Activated CD4-positive, alpha-beta T cell treated with anti-CD3 and anti-CD28 coated beads for 36 hours (primary cell): ENCODE measurements around the gene GULP1. TPM values are rescaled to one million over a fixed set of nuclear protein-coding genes. Genes with fewer than 3 reads are reported as not detected.

Experiments
- ATAC-seq: fragments of 200-7000 bp; cut with Tn5 transposase; one replicate; pipeline ENCODE4 v1.10.0; 2021; ENCODE audit warnings: mild to moderate bottlenecking, moderate library complexity
- CTCF ChIA-PET: fragments of 350-600 bp; sonication (Branson Sonifier 250); formaldehyde crosslinking; loops from one replicate; lab custom pipeline; 2021; ENCODE audit warnings: antibody characterized with exemption; lab: Charles Lee
- POLR2A ChIA-PET: fragments of 350-600 bp; sonication (Branson Sonifier 250); formaldehyde crosslinking; loops from one replicate; lab custom pipeline; 2021; ENCODE audit warnings: antibody characterized with exemption, inconsistent platforms; lab: Charles Lee
- DNase-seq: peaks from one replicate; pipeline ENCODE4 v3.0.0-alpha.2; 2020
- H3K27ac Mint-ChIP-seq: one replicate; pipeline ENCODE4 v1.8.0; 2021; ENCODE audit warnings: mixed read lengths
- H3K27me3 Mint-ChIP-seq: one replicate; pipeline ENCODE4 v1.8.0; 2021; ENCODE audit warnings: mixed read lengths
- H3K36me3 Mint-ChIP-seq: one replicate; pipeline ENCODE4 v1.8.0; 2021; ENCODE audit warnings: low read depth, mixed read lengths
- H3K4me1 Mint-ChIP-seq: one replicate; pipeline ENCODE4 v1.8.0; 2021; ENCODE audit warnings: mixed read lengths
- H3K4me3 Mint-ChIP-seq: one replicate; pipeline ENCODE4 v1.8.0; 2021; ENCODE audit warnings: mild to moderate bottlenecking, moderate library complexity, mixed read lengths
- H3K9me3 Mint-ChIP-seq: one replicate; pipeline ENCODE4 v1.8.0; 2021; ENCODE audit warnings: low read depth, mixed read lengths
- intact Hi-C, 2 experiments: fragments of 100-400 bp; cut with DNase I in 1 of 2; cut with micrococcal nuclease in 1 of 2; formaldehyde crosslinking; loops; one replicate each; pipeline versions ENCODE4 v1.14.2 to v1.15.1; 2022 to 2024; cut with DNase I, micrococcal nuclease
- total RNA-seq, 2 experiments: library from RNA; stranded (reverse); gene quantifications; one replicate each; pipeline ENCODE4 v1.2.3, GENCODE V29; 2021

GULP1 gene
- total RNA-seq, 2 experiments from 2014 or later = not detected

DNA sequence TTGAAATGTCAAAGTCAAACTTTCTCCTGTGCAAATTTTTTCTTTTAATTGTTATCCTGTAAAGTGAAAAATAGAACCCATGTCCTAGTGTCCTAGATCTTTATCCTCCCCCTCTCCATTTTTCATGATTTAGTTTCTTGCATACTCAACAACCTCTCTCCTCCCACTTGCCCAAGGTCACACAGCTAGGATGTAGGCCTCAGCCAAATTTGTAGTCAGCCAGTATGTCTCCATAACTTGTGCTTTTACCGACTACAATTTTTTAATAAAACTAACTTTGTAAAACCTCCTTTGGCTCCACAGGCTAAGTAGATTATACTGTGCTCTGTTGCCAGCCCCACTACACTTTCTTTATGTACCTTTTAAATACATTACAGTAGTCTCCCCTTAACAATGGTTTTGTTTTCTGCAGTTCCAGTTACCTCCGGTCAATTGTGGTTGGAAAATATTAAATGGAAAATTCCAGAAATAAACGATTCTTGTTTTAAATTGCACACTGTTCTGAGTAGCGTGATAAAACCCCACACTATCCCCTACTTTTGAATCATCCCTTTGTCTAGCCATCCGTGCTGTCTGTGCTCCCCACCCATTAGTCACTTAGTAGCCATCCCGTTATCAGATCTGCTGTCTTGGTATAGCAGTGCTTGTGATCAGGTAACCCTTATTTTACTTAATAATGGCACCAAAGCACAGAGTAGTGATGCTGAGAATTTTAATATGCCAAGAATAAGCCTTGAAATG, 22.8 kb downstream of the GULP1 start:
- no peak overlapping the region for H3K4me3 Mint-ChIP-seq
- no peak overlapping the region for H3K27ac Mint-ChIP-seq
- intact Hi-C loops = no loop called here
- no peaks in the 10 kb centered on the region for H3K4me1 Mint-ChIP-seq
- peaks cover 2% of the 10 kb centered on the region for H3K27me3 Mint-ChIP-seq
- no peaks in the 10 kb centered on the region for H3K36me3 Mint-ChIP-seq
- ChIA-PET POLR2A (no interaction called here), CTCF (no interaction called here)
- no peaks in the 10 kb centered on the region for H3K9me3 Mint-ChIP-seq
- ATAC-seq (no peak), DNase-seq (no peak)

DNA sequence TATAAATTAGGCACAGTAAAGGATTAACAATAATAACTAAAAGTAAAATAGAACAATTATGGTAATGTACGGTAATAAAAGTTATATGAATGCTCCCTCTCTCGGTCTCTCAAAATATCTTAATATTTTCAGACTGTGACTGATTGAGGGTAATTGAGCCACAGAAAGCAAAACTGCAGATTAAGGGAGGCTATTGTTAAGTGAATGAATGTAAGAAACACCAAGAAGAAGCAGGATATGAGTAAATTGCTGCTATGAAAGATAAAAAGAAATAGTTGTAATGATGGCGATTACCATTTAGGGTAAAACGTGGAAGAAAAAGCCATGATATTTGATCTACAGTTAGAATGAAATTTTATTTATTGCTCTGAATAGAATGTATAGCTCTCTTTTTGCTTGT, 24.1 kb downstream of the GULP1 start:
- Mint-ChIP-seq H3K9me3 (no peaks in the 10 kb centered on the region), H3K4me1 (no peaks in the 10 kb centered on the region), H3K27ac (no peak overlapping the region), H3K36me3 (no peaks in the 10 kb centered on the region), H3K4me3 (no peak overlapping the region), H3K27me3 (peaks cover 2% of the 10 kb centered on the region)
- intact Hi-C loops = no loop called here
- DNase-seq = no peak
- ATAC-seq = no peak
- CTCF ChIA-PET = no interaction called here
- POLR2A ChIA-PET = no interaction called here

GRCh38 chr2:188316342-188316741, 24.7 kb downstream of the GULP1 start:
- no peaks in the 10 kb centered on the region for H3K4me1 Mint-ChIP-seq
- POLR2A ChIA-PET = no interaction called here
- peaks cover 2% of the 10 kb centered on the region for H3K27me3 Mint-ChIP-seq
- CTCF ChIA-PET = no interaction called here
- intact Hi-C loops = no loop called here
- ATAC-seq = no peak
- H3K27ac Mint-ChIP-seq = no peak overlapping the region
- no peak for DNase-seq
- no peak overlapping the region for H3K4me3 Mint-ChIP-seq
- H3K36me3 Mint-ChIP-seq = no peaks in the 10 kb centered on the region
- no peaks in the 10 kb centered on the region for H3K9me3 Mint-ChIP-seq

DNA sequence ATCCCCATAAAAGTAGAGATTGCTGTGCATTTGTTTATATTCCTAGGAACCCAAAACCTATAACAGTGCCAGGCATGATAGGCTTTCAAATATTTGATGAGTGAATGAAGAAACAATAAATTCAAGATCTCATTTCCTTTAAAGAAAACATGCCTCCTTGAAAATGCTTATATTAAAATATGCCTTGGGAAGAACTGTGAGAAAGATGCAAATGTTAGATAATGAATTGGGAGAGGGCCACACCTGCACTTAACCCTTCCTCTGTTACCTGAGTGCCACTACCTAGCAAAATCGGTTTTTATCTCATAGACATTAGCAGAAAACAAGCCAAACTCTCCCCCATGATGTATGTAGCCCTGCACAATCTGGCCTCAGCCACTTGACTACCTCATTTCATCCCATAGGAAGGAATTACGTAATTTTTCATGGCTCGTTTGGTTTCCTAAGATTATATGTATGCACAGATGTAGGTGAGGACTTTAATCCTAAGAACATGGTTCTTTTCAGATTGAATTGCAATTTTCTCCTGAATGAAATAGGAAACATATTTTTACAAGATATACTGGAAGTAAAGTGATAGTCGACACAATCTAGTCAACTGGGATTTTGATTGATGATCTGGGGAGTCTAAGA, 25.2 kb downstream of the GULP1 start:
- DNase-seq = no peak
- peaks cover 2% of the 10 kb centered on the region for H3K27me3 Mint-ChIP-seq
- no peak overlapping the region for H3K27ac Mint-ChIP-seq
- ChIA-PET CTCF (no interaction called here), POLR2A (no interaction called here)
- H3K4me3 Mint-ChIP-seq = no peak overlapping the region
- no peaks in the 10 kb centered on the region for H3K4me1 Mint-ChIP-seq
- no peaks in the 10 kb centered on the region for H3K9me3 Mint-ChIP-seq
- ATAC-seq = no peak
- H3K36me3 Mint-ChIP-seq = no peaks in the 10 kb centered on the region
- intact Hi-C loops = no loop called here

DNA sequence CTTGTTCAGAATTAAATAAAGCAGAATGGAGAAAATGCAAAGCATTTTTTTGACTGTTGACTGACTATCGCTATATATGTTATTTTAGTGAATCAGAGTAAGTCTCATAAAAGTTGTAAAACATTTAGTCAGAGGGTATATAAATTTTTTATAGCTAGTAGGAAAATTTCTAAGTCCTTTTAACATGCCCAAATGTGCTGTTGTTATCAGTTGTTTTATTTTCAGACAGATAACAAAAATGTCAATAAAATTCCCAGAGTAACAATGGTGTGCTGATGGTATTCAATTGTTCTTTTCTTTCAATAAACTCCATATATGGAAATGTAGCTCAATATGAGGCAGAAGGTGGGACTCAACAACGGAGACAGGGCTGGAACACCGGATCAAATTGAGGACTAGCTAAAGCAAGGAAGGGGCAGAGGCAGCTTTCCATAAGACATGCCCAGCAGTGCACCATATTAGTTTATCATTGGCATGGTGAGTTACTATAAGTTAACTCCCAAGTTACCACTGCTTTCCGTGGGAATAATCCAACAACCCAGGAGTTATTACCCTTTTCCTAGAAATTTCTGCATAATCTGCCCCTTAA, 26.6 kb downstream of the GULP1 start:
- intact Hi-C loops = no loop called here
- DNase-seq (no peak), ATAC-seq (no peak)
- Mint-ChIP-seq H3K27ac (no peak overlapping the region), H3K4me3 (no peak overlapping the region), H3K27me3 (peaks cover 2% of the 10 kb centered on the region), H3K36me3 (no peaks in the 10 kb centered on the region), H3K9me3 (no peaks in the 10 kb centered on the region), H3K4me1 (no peaks in the 10 kb centered on the region)
- ChIA-PET CTCF (no interaction called here), POLR2A (no interaction called here)

DNA sequence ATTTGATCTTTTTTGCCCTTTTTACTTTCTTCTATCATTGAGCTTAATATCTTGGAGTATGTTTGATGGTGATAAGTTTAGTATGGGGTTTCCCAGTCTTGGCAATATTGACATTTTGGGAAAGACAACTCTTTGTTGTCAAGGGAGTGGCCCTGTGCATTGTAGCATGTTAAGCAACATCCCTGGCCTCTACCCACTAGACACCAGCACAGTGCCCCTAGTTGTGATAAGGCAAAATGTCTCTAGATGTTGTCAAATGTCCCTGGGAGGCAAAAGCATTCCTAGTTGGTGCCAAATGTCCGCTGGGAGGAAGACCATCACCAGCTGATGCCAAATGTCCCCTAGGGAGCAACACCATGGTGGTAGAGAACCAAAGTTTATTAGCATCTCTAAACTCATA, 28.2 kb downstream of the GULP1 start:
- no peaks in the 10 kb centered on the region for H3K9me3 Mint-ChIP-seq
- ChIA-PET CTCF (interaction anchor here (1.1 kb wide), 1 partner anchor 25 kb away, joined by 4 read pairs; no protein-coding TSS in a partner anchor), POLR2A (no interaction called here)
- no peak overlapping the region for H3K27ac Mint-ChIP-seq
- intact Hi-C loops = no loop called here
- no peaks in the 10 kb centered on the region for H3K27me3 Mint-ChIP-seq
- ATAC-seq (no peak), DNase-seq (no peak)
- H3K4me3 Mint-ChIP-seq = no peak overlapping the region
- no peaks in the 10 kb centered on the region for H3K36me3 Mint-ChIP-seq
- no peaks in the 10 kb centered on the region for H3K4me1 Mint-ChIP-seq

- no peak for DNase-seq
- Mint-ChIP-seq H3K9me3 (no peaks in the 10 kb centered on the region), H3K4me1 (no peaks in the 10 kb centered on the region), H3K27ac (no peak overlapping the region), H3K36me3 (no peaks in the 10 kb centered on the region), H3K4me3 (no peak overlapping the region), H3K27me3 (no peaks in the 10 kb centered on the region)
- ATAC-seq = no peak
- intact Hi-C loops = no loop called here
- ChIA-PET CTCF (no interaction called here), POLR2A (no interaction called here)
Measured at GRCh38 chr2:188320861-188321260, 29.2 kb downstream of the GULP1 start.

DNA sequence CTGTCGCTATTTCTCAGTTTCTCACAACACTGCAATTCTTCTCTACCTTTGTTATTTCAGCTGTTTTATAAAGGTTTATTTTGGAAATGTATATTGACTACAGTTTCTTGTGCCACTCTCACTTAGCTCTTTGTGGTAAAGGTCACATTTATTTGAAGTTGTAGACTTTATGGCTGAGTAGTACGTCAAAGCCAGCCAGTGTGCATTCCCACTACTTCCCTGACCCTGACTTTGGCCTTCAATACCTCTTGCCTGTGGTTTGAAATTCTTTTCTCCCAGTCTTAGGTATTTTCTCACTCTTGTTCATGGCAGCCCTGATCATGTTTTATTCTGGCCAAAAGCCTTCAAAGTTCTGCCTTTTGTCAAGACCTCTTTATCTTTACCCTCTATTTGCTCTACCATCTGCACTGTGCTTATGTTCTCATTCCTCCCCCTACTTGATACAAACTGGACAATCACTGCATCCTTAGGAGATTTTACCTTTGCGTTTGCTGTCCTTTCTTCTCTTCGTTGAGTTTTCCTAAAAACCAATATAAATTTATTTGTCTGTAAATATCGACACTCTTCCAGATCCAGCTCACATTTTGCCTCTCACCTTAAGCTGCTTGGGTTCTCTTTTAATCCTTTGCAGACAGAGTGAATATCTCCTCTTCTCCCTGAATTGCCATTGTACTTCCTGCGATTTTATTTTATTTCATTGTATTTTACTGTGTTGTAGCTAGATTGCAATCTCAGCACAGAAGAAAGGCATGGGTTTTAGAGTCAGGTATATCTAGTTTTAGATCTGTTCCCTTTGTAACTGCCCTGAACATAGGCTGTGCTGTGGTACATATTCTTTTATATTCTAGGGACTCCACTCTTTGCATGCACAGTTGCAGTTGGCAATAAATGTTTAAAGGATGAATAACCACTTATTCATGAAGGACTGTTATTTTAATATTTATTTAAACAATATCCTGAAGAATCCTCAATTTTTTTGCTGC, 31.2 kb downstream of the GULP1 start:
- ATAC-seq = no peak
- Mint-ChIP-seq H3K27me3 (no peaks in the 10 kb centered on the region), H3K4me3 (no peak overlapping the region), H3K9me3 (no peaks in the 10 kb centered on the region), H3K4me1 (no peaks in the 10 kb centered on the region), H3K27ac (no peak overlapping the region), H3K36me3 (no peaks in the 10 kb centered on the region)
- CTCF ChIA-PET = no interaction called here
- DNase-seq = no peak
- POLR2A ChIA-PET = no interaction called here
- intact Hi-C loops = no loop called here

DNA sequence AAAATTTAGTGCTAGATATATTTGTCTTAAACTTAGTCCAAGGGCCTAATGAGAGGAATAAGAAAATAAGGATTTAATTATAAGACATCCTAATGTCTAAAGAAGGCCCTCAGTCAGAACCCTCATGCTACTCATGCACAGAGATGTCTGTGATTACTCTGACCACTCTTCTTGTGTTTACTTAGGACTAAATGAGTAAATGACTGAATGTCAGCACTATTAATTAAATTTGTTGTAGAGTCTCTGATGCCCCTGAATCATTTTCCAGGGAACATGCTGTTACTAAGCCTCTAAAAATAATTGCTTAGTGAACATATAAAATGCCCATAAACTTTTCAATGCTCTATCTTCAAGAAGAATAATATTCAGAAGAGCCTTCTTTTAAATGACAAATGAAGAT, 32.4 kb downstream of the GULP1 start:
- Mint-ChIP-seq H3K27ac (no peak overlapping the region), H3K9me3 (no peaks in the 10 kb centered on the region), H3K4me1 (no peaks in the 10 kb centered on the region), H3K36me3 (no peaks in the 10 kb centered on the region), H3K27me3 (no peaks in the 10 kb centered on the region), H3K4me3 (no peak overlapping the region)
- CTCF ChIA-PET = no interaction called here
- ATAC-seq (no peak), DNase-seq (no peak)
- intact Hi-C loops = no loop called here
- POLR2A ChIA-PET = no interaction called here

DNA sequence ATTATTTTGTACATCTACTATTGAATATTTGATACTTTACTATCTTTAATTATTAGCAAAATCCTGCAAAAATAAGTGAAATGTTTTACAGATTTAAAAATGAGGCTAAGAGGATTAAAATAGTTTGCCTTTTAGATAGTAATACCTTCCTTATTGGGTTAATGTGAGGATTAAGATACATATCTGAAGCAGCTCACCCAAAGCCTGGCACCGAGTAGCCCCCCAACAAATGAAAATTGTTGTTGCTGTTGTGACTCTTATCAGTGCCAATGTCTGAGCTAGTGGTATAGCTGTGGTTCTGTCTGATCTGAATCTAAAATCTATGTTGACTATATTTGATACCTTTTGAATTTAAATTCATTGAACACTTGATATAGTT, 34.6 kb downstream of the GULP1 start:
- H3K9me3 Mint-ChIP-seq = no peaks in the 10 kb centered on the region
- intact Hi-C loops = no loop called here
- DNase-seq = no peak
- H3K36me3 Mint-ChIP-seq = no peaks in the 10 kb centered on the region
- H3K4me1 Mint-ChIP-seq = no peaks in the 10 kb centered on the region
- ChIA-PET POLR2A (no interaction called here), CTCF (no interaction called here)
- no peaks in the 10 kb centered on the region for H3K27me3 Mint-ChIP-seq
- ATAC-seq = no peak
- H3K27ac Mint-ChIP-seq = no peak overlapping the region
- H3K4me3 Mint-ChIP-seq = no peak overlapping the region

DNA sequence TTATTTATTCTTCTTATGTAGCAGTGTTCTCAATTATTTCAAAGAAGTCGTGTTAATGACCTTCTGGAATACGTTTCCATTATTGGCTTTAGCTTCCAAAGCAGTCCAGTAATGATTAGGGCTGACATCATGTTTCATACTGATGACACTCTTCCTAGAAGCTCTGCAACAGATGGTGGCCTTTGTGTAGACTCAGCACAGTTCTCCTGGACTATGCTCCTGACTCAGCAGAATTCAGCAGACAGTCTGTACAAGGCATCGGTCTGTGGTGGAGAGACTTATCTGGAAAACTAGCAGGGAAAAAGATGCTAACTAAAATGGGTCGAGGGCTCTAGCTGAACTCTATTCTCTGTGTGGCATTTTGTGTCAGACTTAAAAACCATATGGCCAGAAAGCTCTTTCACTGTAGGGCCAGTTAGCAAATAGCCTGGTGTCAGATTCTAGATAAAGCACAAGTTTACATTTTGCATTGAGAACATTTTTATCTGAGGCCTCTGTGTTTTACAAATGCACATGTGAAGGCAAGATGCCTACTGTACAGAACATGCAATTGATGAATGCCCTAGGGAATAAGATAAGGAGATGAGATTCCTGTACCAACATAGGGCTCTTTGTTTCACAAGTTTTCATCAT, 35.1 kb downstream of the GULP1 start:
- DNase-seq (no peak), ATAC-seq (no peak)
- H3K4me3 Mint-ChIP-seq = no peak overlapping the region
- POLR2A ChIA-PET = no interaction called here
- H3K4me1 Mint-ChIP-seq = no peaks in the 10 kb centered on the region
- CTCF ChIA-PET = no interaction called here
- no peaks in the 10 kb centered on the region for H3K27me3 Mint-ChIP-seq
- no peaks in the 10 kb centered on the region for H3K36me3 Mint-ChIP-seq
- intact Hi-C loops = no loop called here
- H3K9me3 Mint-ChIP-seq = no peaks in the 10 kb centered on the region
- H3K27ac Mint-ChIP-seq = no peak overlapping the region
